Coronary artery (tissue), 2 donors: Measurements from ENCODE around the gene RETREG2.

Source experiments
- DNase-seq: peaks from one replicate; pipeline ENCODE4 v3.0.0-alpha.2; 2017; ENCODE audit warnings: low spot score
- H3K27ac ChIP-seq, 2 donors: fragments of 200-600 bp; sonication (generic); one replicate each; pipeline ENCODE4 v1.5.1; 2016 to 2019
- H3K4me3 ChIP-seq: fragments of 200-600 bp; sonication (generic); 2 replicates; pipeline ENCODE4 v1.5.1; 2016; ENCODE audit warnings: mild to moderate bottlenecking, moderate library complexity
- TF ChIP-seq, protein P1 (sequence below): fragments of 200-600 bp; sonication (generic); IDR thresholded peaks from one replicate; pipeline ENCODE4 v1.5.1; 2019; ENCODE audit warnings: antibody characterized with exemption

Gene RETREG2

GRCh38 chr2:219168526-219168925 lies 9.5 kb upstream of the RETREG2 start:
- DNase-seq = no peak
- no peak overlapping the region for H3K27ac ChIP-seq
- TF ChIP-seq, protein P1, sequence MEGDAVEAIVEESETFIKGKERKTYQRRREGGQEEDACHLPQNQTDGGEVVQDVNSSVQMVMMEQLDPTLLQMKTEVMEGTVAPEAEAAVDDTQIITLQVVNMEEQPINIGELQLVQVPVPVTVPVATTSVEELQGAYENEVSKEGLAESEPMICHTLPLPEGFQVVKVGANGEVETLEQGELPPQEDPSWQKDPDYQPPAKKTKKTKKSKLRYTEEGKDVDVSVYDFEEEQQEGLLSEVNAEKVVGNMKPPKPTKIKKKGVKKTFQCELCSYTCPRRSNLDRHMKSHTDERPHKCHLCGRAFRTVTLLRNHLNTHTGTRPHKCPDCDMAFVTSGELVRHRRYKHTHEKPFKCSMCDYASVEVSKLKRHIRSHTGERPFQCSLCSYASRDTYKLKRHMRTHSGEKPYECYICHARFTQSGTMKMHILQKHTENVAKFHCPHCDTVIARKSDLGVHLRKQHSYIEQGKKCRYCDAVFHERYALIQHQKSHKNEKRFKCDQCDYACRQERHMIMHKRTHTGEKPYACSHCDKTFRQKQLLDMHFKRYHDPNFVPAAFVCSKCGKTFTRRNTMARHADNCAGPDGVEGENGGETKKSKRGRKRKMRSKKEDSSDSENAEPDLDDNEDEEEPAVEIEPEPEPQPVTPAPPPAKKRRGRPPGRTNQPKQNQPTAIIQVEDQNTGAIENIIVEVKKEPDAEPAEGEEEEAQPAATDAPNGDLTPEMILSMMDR = no peak
- no peak overlapping the region for H3K4me3 ChIP-seq

GRCh38 chr2:219168932-219169331 lies 9.1 kb upstream of the RETREG2 start:
- Histone ChIP-seq H3K27ac (no peak overlapping the region), H3K4me3 (no peak overlapping the region)
- no peak for DNase-seq
- TF ChIP-seq, protein P1 = no peak

- Histone ChIP-seq H3K27ac (peak within 1 kb of the TSS in 1 of 2 donors; percentile 64), H3K4me3 (no peak within 1 kb of the TSS)
- no peak for DNase-seq
- TF ChIP-seq, protein P1 = no peak
Observed at GRCh38 chr2:219169930-219170654, 8.0 kb upstream of the RETREG2 start, which contains the start of gene SLC23A3. Gene SLC23A3 (minus strand): TSS chr2:219170029. CDS start chr2:219169984, 45 bp downstream.

GRCh38 chr2:219171231-219171651 lies 6.8 kb upstream of the RETREG2 start:
- DNase-seq = peak; percentile 79
- Histone ChIP-seq H3K27ac (peak overlapping the region; percentile 19 to 64), H3K4me3 (no peak overlapping the region)
- TF ChIP-seq, protein P1 = peak; percentile 70

- TF ChIP-seq, protein P1 = no peak
- Histone ChIP-seq H3K4me3 (no peak overlapping the region), H3K27ac (peak overlapping the region; percentile 19 to 64)
- no peak for DNase-seq
Observed at GRCh38 chr2:219172231-219173154, 5.6 kb upstream of the RETREG2 start.

GRCh38 chr2:219173176-219173575 lies 4.9 kb upstream of the RETREG2 start:
- Histone ChIP-seq H3K4me3 (no peak overlapping the region), H3K27ac (no peak overlapping the region)
- DNase-seq = no peak
- TF ChIP-seq, protein P1 = no peak
